ENCODE measurements around the gene SPOCK1. TPM values are rescaled to one million over a fixed set of nuclear protein-coding genes. Genes with fewer than 3 reads are reported as not detected.

Gene SPOCK1
- total RNA-seq, 1 experiment from 2014 or later, result 0.27 TPM

- Histone ChIP-seq H3K27ac (ENCODE audit: low read depth, low read length) (no peak overlapping the region), H3K4me3 (replicated peaks in 1 of 2; ENCODE audit: low read depth in 1 of 2, low read length in 2 of 2) (no peak overlapping the region), H3K27me3 (ENCODE audit: insufficient read depth, low read length) (peaks cover 21% of the 10 kb centered on the region; the same call in 1 of the 2 replicates), H3K4me2 (ENCODE audit: low read length) (no peak overlapping the region), H3K79me2 (ENCODE audit: insufficient read depth, low read length) (no peaks in the 10 kb centered on the region), H3K4me1 (ENCODE audit: control insufficient read depth in 1 of 2, insufficient read depth in 2 of 2, low read length in 2 of 2) (peaks cover 0 to 18% of the 10 kb centered on the region in 2 experiments; a peak in 2 of 4 replicates), H3K9ac (ENCODE audit: low read length) (no peak overlapping the region), H2AFZ (ENCODE audit: low read depth, low read length, poor library complexity, severe bottlenecking) (no peak overlapping the region), H3K9me2 (ENCODE audit: insufficient read depth) (no peaks in the 10 kb centered on the region), H3K36me3 (ENCODE audit: control insufficient read depth in 1 of 2, insufficient read depth in 2 of 2, low read length in 2 of 2) (no peaks in the 10 kb centered on the region), H4K20me1 (ENCODE audit: insufficient read depth) (no peaks in the 10 kb centered on the region), H3K9me3 (ENCODE audit: control insufficient read depth in 1 of 2, insufficient read depth in 1 of 2, low read depth in 1 of 2, low read length in 2 of 2) (no peaks in the 10 kb centered on the region)
- CTCF ChIA-PET, result no interaction called here
- RAD21 ChIA-PET (ENCODE audit: low non-redundant PET in 1 of 2, low total read pairs in 2 of 2, uncharacterized antibody in 2 of 2, unreplicated experiment in 2 of 2), result no interaction called here
- no peak for DNase-seq (ENCODE audit: low read depth, low spot score)
- POLR2A ChIA-PET, result no interaction called here
- BruUV-seq (replicated peaks), result no TSS peak
- ATAC-seq, result no peak
- intact Hi-C loops (cut with micrococcal nuclease), result no loop called here
- no peak for TF ChIP-seq MAX (IDR thresholded peaks at IDR 0.05)
- TF ChIP-seq JUND (IDR thresholded peaks at IDR 0.05), result no peak
- TF ChIP-seq SRF (IDR thresholded peaks at IDR 0.05; ENCODE audit: low read depth), result no peak
- TF ChIP-seq SIN3A (IDR thresholded peaks at IDR 0.05; ENCODE audit: low read depth), result no peak
- TF ChIP-seq ZNF274 (IDR thresholded peaks at IDR 0.05; ENCODE audit: low read depth, low read length), result no peak
- no peak for TF ChIP-seq ZFX (IDR thresholded peaks at IDR 0.05)
- no peak for TF ChIP-seq FOSL1 (IDR thresholded peaks at IDR 0.05; ENCODE audit: low read depth)
- no peak for TF ChIP-seq CTCF (IDR thresholded peaks at IDR 0.05 in 2 of 3, conservative IDR thresholded peaks at IDR 0.05 in 1 of 3; ENCODE audit: borderline replicate concordance in 1 of 3, insufficient read depth in 1 of 3, low read depth in 2 of 3, low read length in 2 of 3)
- no peak for TF ChIP-seq SP1 (IDR thresholded peaks at IDR 0.05; ENCODE audit: low read depth)
- no peak for TF ChIP-seq EGR1 (IDR thresholded peaks at IDR 0.05; ENCODE audit: low read depth)
- TF ChIP-seq ATF3 (IDR thresholded peaks at IDR 0.05), result no peak
- no peak for TF ChIP-seq REST (IDR thresholded peaks at IDR 0.05; ENCODE audit: low read depth)
- TF ChIP-seq EZH2phosphoT487 (IDR thresholded peaks at IDR 0.05; ENCODE audit: borderline replicate concordance), result no peak
- TF ChIP-seq CBX3 (IDR thresholded peaks at IDR 0.05; ENCODE audit: low read depth), result no peak
- no peak for TF ChIP-seq RAD21 (IDR thresholded peaks at IDR 0.05; ENCODE audit: low read depth)
- no peak for TF ChIP-seq EZH2 (IDR thresholded peaks at IDR 0.05)
- no peak for TF ChIP-seq YY1 (IDR thresholded peaks at IDR 0.05; ENCODE audit: extremely low read depth, insufficient replicate concordance, low read depth, low read length)
- no peak for TF ChIP-seq TCF7L2 (IDR thresholded peaks at IDR 0.05; ENCODE audit: borderline replicate concordance, extremely low read depth, insufficient read depth, insufficient read length)
- no peak for TF ChIP-seq CEBPB (IDR thresholded peaks at IDR 0.05; ENCODE audit: low read depth)
Measured at GRCh38 chr5:137147346-137147745, 351.8 kb downstream of the SPOCK1 start.

Data from HCT116 (cell line).